Measurements from ENCODE around the gene PSMD1.

Gene PSMD1

DNA sequence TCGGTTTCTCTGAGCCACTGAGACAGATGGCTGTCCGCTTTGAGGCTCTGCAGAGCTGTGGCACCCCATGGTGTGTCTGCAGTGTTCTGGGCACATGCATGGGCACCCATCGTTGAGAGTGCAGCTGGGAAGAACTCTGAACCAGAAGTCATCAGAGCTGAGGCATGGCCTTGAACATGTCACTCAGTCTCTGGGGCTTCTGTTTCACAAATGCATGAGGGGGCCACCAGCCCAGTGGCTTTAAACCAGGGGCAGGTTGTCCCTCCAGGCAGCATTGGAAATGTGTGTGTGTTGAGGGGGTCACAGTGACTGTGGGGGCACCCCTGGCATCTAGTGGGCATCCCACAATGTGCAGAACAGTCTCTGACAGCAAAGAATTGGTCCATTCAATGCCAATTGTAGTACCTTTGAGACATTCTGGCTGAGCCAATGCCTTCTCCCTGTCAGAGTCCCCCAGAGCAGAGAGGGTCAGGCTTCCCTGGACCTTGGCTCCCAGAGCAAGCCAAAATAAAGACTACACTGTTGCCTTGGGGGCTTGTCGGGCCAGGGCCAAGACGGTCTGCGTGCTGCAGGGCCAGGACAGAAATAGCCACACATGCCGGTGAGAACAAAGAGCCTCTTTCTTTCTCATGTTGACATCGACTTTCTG is 9.3 kb upstream of the PSMD1 start:
- ATAC-seq: no peak
- TF ChIP-seq, protein P1, sequence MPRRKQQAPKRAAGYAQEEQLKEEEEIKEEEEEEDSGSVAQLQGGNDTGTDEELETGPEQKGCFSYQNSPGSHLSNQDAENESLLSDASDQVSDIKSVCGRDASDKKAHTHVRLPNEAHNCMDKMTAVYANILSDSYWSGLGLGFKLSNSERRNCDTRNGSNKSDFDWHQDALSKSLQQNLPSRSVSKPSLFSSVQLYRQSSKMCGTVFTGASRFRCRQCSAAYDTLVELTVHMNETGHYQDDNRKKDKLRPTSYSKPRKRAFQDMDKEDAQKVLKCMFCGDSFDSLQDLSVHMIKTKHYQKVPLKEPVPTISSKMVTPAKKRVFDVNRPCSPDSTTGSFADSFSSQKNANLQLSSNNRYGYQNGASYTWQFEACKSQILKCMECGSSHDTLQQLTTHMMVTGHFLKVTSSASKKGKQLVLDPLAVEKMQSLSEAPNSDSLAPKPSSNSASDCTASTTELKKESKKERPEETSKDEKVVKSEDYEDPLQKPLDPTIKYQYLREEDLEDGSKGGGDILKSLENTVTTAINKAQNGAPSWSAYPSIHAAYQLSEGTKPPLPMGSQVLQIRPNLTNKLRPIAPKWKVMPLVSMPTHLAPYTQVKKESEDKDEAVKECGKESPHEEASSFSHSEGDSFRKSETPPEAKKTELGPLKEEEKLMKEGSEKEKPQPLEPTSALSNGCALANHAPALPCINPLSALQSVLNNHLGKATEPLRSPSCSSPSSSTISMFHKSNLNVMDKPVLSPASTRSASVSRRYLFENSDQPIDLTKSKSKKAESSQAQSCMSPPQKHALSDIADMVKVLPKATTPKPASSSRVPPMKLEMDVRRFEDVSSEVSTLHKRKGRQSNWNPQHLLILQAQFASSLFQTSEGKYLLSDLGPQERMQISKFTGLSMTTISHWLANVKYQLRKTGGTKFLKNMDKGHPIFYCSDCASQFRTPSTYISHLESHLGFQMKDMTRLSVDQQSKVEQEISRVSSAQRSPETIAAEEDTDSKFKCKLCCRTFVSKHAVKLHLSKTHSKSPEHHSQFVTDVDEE (CRISPR knock-in tag; IDR thresholded peaks at IDR 0.05): no peak
- TF ChIP-seq ZC3H10 (CRISPR knock-in tag; IDR thresholded peaks at IDR 0.05) (no peak), ZNF8 (CRISPR knock-in tag; IDR thresholded peaks at IDR 0.05) (no peak), ZFP3 (CRISPR knock-in tag; IDR thresholded peaks at IDR 0.05) (no peak), SNAI2 (CRISPR knock-in tag; IDR thresholded peaks at IDR 0.05) (no peak), CSDC2 (CRISPR knock-in tag; IDR thresholded peaks at IDR 0.05) (no peak)

DNA sequence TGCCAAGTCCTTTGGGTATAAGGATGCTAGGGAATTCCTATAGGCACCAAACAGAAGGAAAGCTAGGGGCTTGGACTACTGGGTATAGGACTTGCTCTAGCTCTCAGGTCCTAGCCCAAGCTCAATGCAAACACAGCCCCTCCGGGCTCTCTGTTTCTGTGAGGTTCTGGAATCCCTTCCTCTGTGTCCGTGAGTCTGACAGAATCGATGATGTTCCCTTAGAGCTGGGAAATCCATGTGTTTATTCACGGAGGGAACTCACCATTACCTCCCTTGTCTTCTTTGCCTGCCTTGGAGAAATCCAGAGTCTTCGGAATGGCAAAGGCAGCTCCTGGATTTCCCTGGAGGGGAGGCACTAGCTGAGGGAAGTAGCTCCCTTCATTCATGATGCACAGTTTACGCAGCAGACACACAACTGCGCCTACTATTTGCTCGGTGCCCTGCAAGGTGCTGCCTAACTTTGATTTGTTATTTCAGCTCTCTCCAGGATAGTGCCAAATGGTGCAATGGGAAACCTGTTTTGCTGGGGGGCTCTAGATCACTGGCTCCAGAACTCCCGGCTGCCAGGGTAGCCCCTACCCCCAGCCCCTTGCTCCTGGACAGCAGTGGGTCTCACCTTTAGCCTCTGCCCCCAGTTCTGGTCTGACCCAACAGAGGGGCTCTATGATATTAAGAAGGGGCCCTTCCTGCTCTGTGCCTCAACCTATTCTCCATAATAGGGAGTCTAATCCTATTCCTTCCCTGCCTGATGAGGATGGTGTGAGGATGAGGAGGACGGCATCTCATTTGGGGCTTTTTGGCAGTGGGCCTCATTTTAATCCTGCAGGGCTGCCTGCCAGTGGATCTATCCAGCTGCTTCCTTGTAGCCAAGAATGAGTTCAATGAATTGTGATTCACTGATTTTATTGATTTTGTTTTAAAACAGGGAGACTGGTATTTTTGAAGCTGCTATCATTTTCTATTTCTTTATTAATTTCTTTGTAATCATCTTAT is 8.4 kb upstream of the PSMD1 start:
- TF ChIP-seq ISL1 (CRISPR knock-in tag; IDR thresholded peaks at IDR 0.05): no peak
- no peak for TF ChIP-seq ARNTL (CRISPR knock-in tag; IDR thresholded peaks at IDR 0.05; ENCODE audit: borderline replicate concordance, low read depth)
- no peak for TF ChIP-seq SNAI2 (CRISPR knock-in tag; IDR thresholded peaks at IDR 0.05)
- TF ChIP-seq ZFP30 (CRISPR knock-in tag; IDR thresholded peaks at IDR 0.05): no peak
- TF ChIP-seq, protein P1 (CRISPR knock-in tag; IDR thresholded peaks at IDR 0.05): no peak
- no peak for TF ChIP-seq ZC3H10 (CRISPR knock-in tag; IDR thresholded peaks at IDR 0.05)
- no peak for TF ChIP-seq OSR1 (CRISPR knock-in tag; IDR thresholded peaks at IDR 0.05)
- no peak for TF ChIP-seq ZNF70 (CRISPR knock-in tag; IDR thresholded peaks at IDR 0.05)
- TF ChIP-seq, protein P2, sequence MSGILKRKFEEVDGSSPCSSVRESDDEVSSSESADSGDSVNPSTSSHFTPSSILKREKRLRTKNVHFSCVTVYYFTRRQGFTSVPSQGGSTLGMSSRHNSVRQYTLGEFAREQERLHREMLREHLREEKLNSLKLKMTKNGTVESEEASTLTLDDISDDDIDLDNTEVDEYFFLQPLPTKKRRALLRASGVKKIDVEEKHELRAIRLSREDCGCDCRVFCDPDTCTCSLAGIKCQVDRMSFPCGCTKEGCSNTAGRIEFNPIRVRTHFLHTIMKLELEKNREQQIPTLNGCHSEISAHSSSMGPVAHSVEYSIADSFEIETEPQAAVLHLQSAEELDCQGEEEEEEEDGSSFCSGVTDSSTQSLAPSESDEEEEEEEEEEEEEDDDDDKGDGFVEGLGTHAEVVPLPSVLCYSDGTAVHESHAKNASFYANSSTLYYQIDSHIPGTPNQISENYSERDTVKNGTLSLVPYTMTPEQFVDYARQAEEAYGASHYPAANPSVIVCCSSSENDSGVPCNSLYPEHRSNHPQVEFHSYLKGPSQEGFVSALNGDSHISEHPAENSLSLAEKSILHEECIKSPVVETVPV (CRISPR knock-in tag; IDR thresholded peaks at IDR 0.05): no peak
- TF ChIP-seq TOX (CRISPR knock-in tag; IDR thresholded peaks at IDR 0.05; ENCODE audit: borderline replicate concordance): no peak
- no peak for TF ChIP-seq ZFP3 (CRISPR knock-in tag; IDR thresholded peaks at IDR 0.05)
- no peak for TF ChIP-seq PPARA (CRISPR knock-in tag; IDR thresholded peaks at IDR 0.05; ENCODE audit: borderline replicate concordance)
- TF ChIP-seq, protein P3, sequence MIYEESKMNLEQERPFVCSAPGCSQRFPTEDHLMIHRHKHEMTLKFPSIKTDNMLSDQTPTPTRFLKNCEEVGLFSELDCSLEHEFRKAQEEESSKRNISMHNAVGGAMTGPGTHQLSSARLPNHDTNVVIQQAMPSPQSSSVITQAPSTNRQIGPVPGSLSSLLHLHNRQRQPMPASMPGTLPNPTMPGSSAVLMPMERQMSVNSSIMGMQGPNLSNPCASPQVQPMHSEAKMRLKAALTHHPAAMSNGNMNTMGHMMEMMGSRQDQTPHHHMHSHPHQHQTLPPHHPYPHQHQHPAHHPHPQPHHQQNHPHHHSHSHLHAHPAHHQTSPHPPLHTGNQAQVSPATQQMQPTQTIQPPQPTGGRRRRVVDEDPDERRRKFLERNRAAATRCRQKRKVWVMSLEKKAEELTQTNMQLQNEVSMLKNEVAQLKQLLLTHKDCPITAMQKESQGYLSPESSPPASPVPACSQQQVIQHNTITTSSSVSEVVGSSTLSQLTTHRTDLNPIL (CRISPR knock-in tag; IDR thresholded peaks at IDR 0.05; ENCODE audit: low read depth): no peak
- no peak for TF ChIP-seq PATZ1 (CRISPR knock-in tag; IDR thresholded peaks at IDR 0.05; ENCODE audit: borderline replicate concordance)
- no peak for TF ChIP-seq TCF4 (CRISPR knock-in tag; IDR thresholded peaks at IDR 0.05; ENCODE audit: borderline replicate concordance)
- TF ChIP-seq, protein P4, sequence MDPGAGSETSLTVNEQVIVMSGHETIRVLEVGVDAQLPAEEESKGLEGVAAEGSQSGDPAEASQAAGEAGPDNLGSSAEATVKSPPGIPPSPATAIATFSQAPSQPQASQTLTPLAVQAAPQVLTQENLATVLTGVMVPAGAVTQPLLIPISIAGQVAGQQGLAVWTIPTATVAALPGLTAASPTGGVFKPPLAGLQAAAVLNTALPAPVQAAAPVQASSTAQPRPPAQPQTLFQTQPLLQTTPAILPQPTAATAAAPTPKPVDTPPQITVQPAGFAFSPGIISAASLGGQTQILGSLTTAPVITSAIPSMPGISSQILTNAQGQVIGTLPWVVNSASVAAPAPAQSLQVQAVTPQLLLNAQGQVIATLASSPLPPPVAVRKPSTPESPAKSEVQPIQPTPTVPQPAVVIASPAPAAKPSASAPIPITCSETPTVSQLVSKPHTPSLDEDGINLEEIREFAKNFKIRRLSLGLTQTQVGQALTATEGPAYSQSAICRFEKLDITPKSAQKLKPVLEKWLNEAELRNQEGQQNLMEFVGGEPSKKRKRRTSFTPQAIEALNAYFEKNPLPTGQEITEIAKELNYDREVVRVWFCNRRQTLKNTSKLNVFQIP (CRISPR knock-in tag; IDR thresholded peaks at IDR 0.05; ENCODE audit: borderline replicate concordance, low read depth): no peak
- TF ChIP-seq ZNF565 (CRISPR knock-in tag; conservative IDR thresholded peaks at IDR 0.05; ENCODE audit: low read depth): no peak
- TF ChIP-seq RARB (CRISPR knock-in tag; IDR thresholded peaks at IDR 0.05): no peak
- TF ChIP-seq GLIS3 (CRISPR knock-in tag; IDR thresholded peaks at IDR 0.05): no peak
- ATAC-seq: no peak
